HG02763 (cell line): ENCODE data around the gene MANEA.
"Not testable (repeated sequence)": the region's sequence is repeated elsewhere in the genome, so short reads cannot be mapped to it uniquely, and the experiment has no call there.

Experiments
- ATAC-seq: cut with Tn5 transposase; IDR thresholded peaks from one replicate; pipeline ENCODE4 v1.9.1; 2021; ENCODE audit warnings: mild to moderate bottlenecking, moderate library complexity; ENCODE audit not compliant: unreplicated experiment

MANEA gene

GRCh38 chr6:95577304-95578105 lies at the start of gene MANEA:
Gene MANEA, plus strand, starts transcription at chr6:95577535. Its CDS starts 8,905 bp downstream, at chr6:95586440.
- peak; percentile 75 for ATAC-seq

GRCh38 chr6:95529762-95530161 lies 47.6 kb upstream of the MANEA start:
- ATAC-seq = no peak

GRCh38 chr6:95530176-95530819 lies 47.0 kb upstream of the MANEA start:
- ATAC-seq = no peak

- no peak for ATAC-seq
Observed at GRCh38 chr6:95543798-95544197, 33.5 kb upstream of the MANEA start.

GRCh38 chr6:95544517-95545225 lies 32.7 kb upstream of the MANEA start:
- no peak for ATAC-seq

GRCh38 chr6:95545226-95545625 lies 32.1 kb upstream of the MANEA start:
- no peak for ATAC-seq

- ATAC-seq = no peak
Observed at GRCh38 chr6:95545686-95546085, 31.6 kb upstream of the MANEA start.

GRCh38 chr6:95546148-95546547 lies 31.2 kb upstream of the MANEA start:
- ATAC-seq = no peak

- ATAC-seq = no peak
Observed at GRCh38 chr6:95547043-95547442, 30.3 kb upstream of the MANEA start.

GRCh38 chr6:95548188-95548786 lies 29.0 kb upstream of the MANEA start:
- ATAC-seq = no peak

- ATAC-seq = no peak
Observed at GRCh38 chr6:95551678-95552324, 25.5 kb upstream of the MANEA start.

GRCh38 chr6:95553880-95554279 lies 23.5 kb upstream of the MANEA start:
- no peak for ATAC-seq

GRCh38 chr6:95560956-95561355 lies 16.4 kb upstream of the MANEA start:
- not testable (repeated sequence) for ATAC-seq

GRCh38 chr6:95569560-95569959 lies 7.8 kb upstream of the MANEA start:
- ATAC-seq = no peak

- ATAC-seq = no peak
Observed at GRCh38 chr6:95572098-95572497, 5.2 kb upstream of the MANEA start.

GRCh38 chr6:95574811-95575210 lies 2.5 kb upstream of the MANEA start:
- no peak for ATAC-seq

GRCh38 chr6:95576218-95576997 lies 927 bp upstream of the MANEA start:
- ATAC-seq = peak; percentile 24

- ATAC-seq = no peak
Observed at GRCh38 chr6:95576998-95577303, 384 bp upstream of the MANEA start.

GRCh38 chr6:95578106-95578410 lies 723 bp downstream of the MANEA start:
- ATAC-seq = peak; percentile 18

- no peak for ATAC-seq
Observed at GRCh38 chr6:95581073-95581472, 3.7 kb downstream of the MANEA start.
